SK-N-SH (cell line): ENCODE measurements around the gene SWAP70. TPM values are rescaled to one million over a fixed set of nuclear protein-coding genes. Genes with fewer than 3 reads are reported as not detected.

ENCODE experiments used
- CTCF ChIA-PET: fragments of 300-600, 350-600 bp; formaldehyde crosslinking; extraction: SDS; loops from one replicate; lab custom pipeline; 2021; lab: Yijun Ruan, JAX
- POLR2A ChIA-PET: fragments of 350-600 bp; sonication (Branson Sonifier 250); formaldehyde crosslinking; extraction: SDS; loops from one replicate; lab custom pipeline; 2020; ENCODE audit warnings: antibody characterized with exemption, inconsistent platforms; lab: Yijun Ruan, JAX
- DNase-seq: peaks from one replicate; pipeline ENCODE4 v3.0.0; 2012
- H2AFZ ChIP-seq: fragments of 200-600 bp; sonication (generic); 2 replicates; pipeline ENCODE4 v1.8.1; 2016; ENCODE audit warnings: antibody characterized with exemption, mild to moderate bottlenecking, low read depth
- H3F3A ChIP-seq: fragments of 200-600 bp; sonication (generic); replicated peaks from 2 replicates; pipeline ENCODE3; 2016; ENCODE audit warnings: antibody characterized with exemption, mild to moderate bottlenecking; ENCODE audit not compliant: insufficient read depth
- H3K27ac ChIP-seq, 2 experiments: fragments of 200-500 bp in 1 of 2; fragments of 200-600 bp in 1 of 2; sonication (Bioruptor generic) in 1 of 2; sonication (generic), shearing (Covaris generic) in 1 of 2; 2 replicates each; pipeline versions ENCODE4 v1.5.1 to v1.6.1; 2014 to 2016; ENCODE audit warnings: low read depth in 2 of 2, inconsistent platforms in 1 of 2, low read length in 1 of 2, mild to moderate bottlenecking in 1 of 2, mixed read lengths in 1 of 2
- H3K27me3 ChIP-seq: fragments of 200-600 bp; sonication (generic), shearing (Covaris generic); 2 replicates; pipeline ENCODE4 v1.6.1; 2016; ENCODE audit warnings: mixed run types; ENCODE audit not compliant: insufficient read depth
- H3K36me3 ChIP-seq, 2 experiments: fragments of 200-500 bp in 1 of 2; fragments of 200-600 bp in 1 of 2; sonication (Bioruptor generic) in 1 of 2; sonication (generic) in 1 of 2; replicated peaks in 1 of 2; 2 replicates each; pipeline versions ENCODE3 to v1.5.1; 2014 to 2016; ENCODE audit warnings: low read length in 1 of 2, mild to moderate bottlenecking in 1 of 2; ENCODE audit not compliant: insufficient read depth in 2 of 2, control insufficient read depth in 1 of 2
- H3K4me1 ChIP-seq, 2 experiments: fragments of 200-500 bp in 1 of 2; fragments of 200-600 bp in 1 of 2; sonication (Bioruptor generic) in 1 of 2; sonication (generic), shearing (Covaris generic) in 1 of 2; 2 replicates each; pipeline versions ENCODE4 v1.5.1 to v1.6.1; 2014 to 2016; ENCODE audit warnings: low read depth in 1 of 2, low read length in 1 of 2, mixed run types in 1 of 2; ENCODE audit not compliant: insufficient read depth in 2 of 2, control insufficient read depth in 1 of 2
- H3K4me2 ChIP-seq: fragments of 200-600 bp; sonication (generic), shearing (Covaris generic); 2 replicates; pipeline ENCODE4 v1.6.1; 2017; ENCODE audit warnings: mixed run types
- H3K4me3 ChIP-seq, 2 experiments: fragments of 200-500 bp in 1 of 2; fragments of 200-600 bp in 1 of 2; sonication (Bioruptor generic) in 1 of 2; sonication (generic), shearing (Covaris generic) in 1 of 2; 2 replicates each; pipeline versions ENCODE4 v1.5.1 to v1.8.1; 2014 to 2016; ENCODE audit warnings: low read depth in 2 of 2, inconsistent platforms in 1 of 2, low read length in 1 of 2, mild to moderate bottlenecking in 1 of 2, mixed read lengths in 1 of 2, moderate library complexity in 1 of 2
- H3K79me2 ChIP-seq: fragments of 200-600 bp; sonication (generic); 2 replicates; pipeline ENCODE4 v1.8.1; 2017; ENCODE audit warnings: mild to moderate bottlenecking; ENCODE audit not compliant: insufficient read depth
- H3K9ac ChIP-seq: fragments of 200-600 bp; sonication (generic); 2 replicates; pipeline ENCODE4 v1.6.1; 2017; ENCODE audit warnings: mixed run types
- H3K9me2 ChIP-seq: fragments of 200-600 bp; sonication (generic); 2 replicates; pipeline ENCODE4 v1.6.1; 2017; ENCODE audit warnings: mixed run types
- H3K9me3 ChIP-seq: fragments of 200-600 bp; sonication (generic); 2 replicates; pipeline ENCODE4 v1.6.1; 2017; ENCODE audit warnings: mixed run types, mild to moderate bottlenecking, moderate library complexity
- H4K20me1 ChIP-seq: fragments of 200-600 bp; sonication (generic); 2 replicates; pipeline ENCODE4 v1.6.1; 2017; ENCODE audit warnings: mild to moderate bottlenecking, mixed run types; ENCODE audit not compliant: insufficient read depth
- CHD2 ChIP-seq: fragments of 150-350 bp; IDR thresholded peaks from 2 replicates; pipeline ENCODE4 v1.6.1; 2018; ENCODE audit warnings: low read length; ENCODE audit not compliant: partially characterized antibody
- IRF3 ChIP-seq: fragments of 150-350 bp; IDR thresholded peaks from 2 replicates; pipeline ENCODE4 v1.6.1; 2016; ENCODE audit warnings: mild to moderate bottlenecking, low read depth, low read length
- MXI1 ChIP-seq: IDR thresholded peaks from 2 replicates; pipeline ENCODE4 v1.6.1; 2012; ENCODE audit warnings: mild to moderate bottlenecking, low read depth, low read length, improper control_type of control experiment
- RFX5 ChIP-seq: IDR thresholded peaks from 2 replicates; pipeline ENCODE4 v1.6.1; 2012; ENCODE audit warnings: mild to moderate bottlenecking, improper control_type of control experiment, low read length
- SIN3A ChIP-seq: IDR thresholded peaks from 2 replicates; pipeline ENCODE4 v1.6.1; 2012; ENCODE audit warnings: low read depth, mild to moderate bottlenecking, low read length, moderate library complexity, borderline replicate concordance
- TEAD4 ChIP-seq: IDR thresholded peaks from 2 replicates; pipeline ENCODE4 v1.4.0; 2012; ENCODE audit warnings: mild to moderate bottlenecking, borderline replicate concordance; ENCODE audit not compliant: insufficient read depth
- USF1 ChIP-seq: IDR thresholded peaks from 2 replicates; pipeline ENCODE4 v1.4.0; 2012; ENCODE audit warnings: low read depth, borderline replicate concordance
- YY1 ChIP-seq: IDR thresholded peaks from 2 replicates; pipeline ENCODE4 v1.4.0; 2012; ENCODE audit warnings: low read depth, mild to moderate bottlenecking
- ZBTB33 ChIP-seq: IDR thresholded peaks from 2 replicates; pipeline ENCODE4 v1.4.0; 2012; ENCODE audit warnings: low read depth, borderline replicate concordance
- WGBS: methylation state at CpG from one replicate; pipeline ENCODE4 v1.1.6; 2017; ENCODE audit warnings: low lambda C conversion rate; 5-methylcytosine and 5-hydroxymethylcytosine counted together
- polyA plus RNA-seq, 3 experiments: library from polyadenylated mRNA; depleted of rRNA; stranded (reverse); fragments of >200 nt; gene quantifications; 2 replicates each; pipeline ENCODE4 v1.2.3, GENCODE V29; 2012

Gene SWAP70
- polyA plus RNA-seq, 1 of the 3 experiments (the other 2 are of a cell fraction): 10.6 TPM

- no peak overlapping the region for H3K9ac ChIP-seq
Observed at GRCh38 chr11:9669954-9670353, 6.1 kb downstream of the SWAP70 start.

More at GRCh38 chr11:9669954-9670353, 6.1 kb downstream of the SWAP70 start:
- DNase-seq: no peak
- Histone ChIP-seq H3K27ac (no peak overlapping the region), H3K36me3 (peaks cover 0 to 32% of the 10 kb centered on the region in 2 experiments), H3K27me3 (no peaks in the 10 kb centered on the region), H3K79me2 (peaks cover 85% of the 10 kb centered on the region), H3K4me1 (no peaks in the 10 kb centered on the region), H4K20me1 (no peaks in the 10 kb centered on the region), H3K4me2 (no peak overlapping the region), H3K9me2 (no peaks in the 10 kb centered on the region), H3K9me3 (peaks cover 21% of the 10 kb centered on the region; the same call in 1 of the 2 replicates), H3F3A (peaks cover 16% of the 10 kb centered on the region), H3K4me3 (no peak overlapping the region), H2AFZ (no peak overlapping the region)
- ChIA-PET CTCF (interaction anchor here (0.6 to 2.2 kb wide), 2 partner anchors 9 to 56 kb away, joined by 3 to 5 read pairs; no protein-coding TSS in a partner anchor), POLR2A (no interaction called here)
- 97% methylated on average over 6 of the region's 6 CpGs for WGBS
- TF ChIP-seq SIN3A: no peak
- no peak for TF ChIP-seq YY1
- TF ChIP-seq TEAD4: no peak
- TF ChIP-seq IRF3: no peak
- TF ChIP-seq ZBTB33: no peak
- no peak for TF ChIP-seq MXI1
- TF ChIP-seq RFX5: no peak
- no peak for TF ChIP-seq USF1
- TF ChIP-seq CHD2: no peak
